Retina (tissue), 1 donor: ENCODE results near the gene OR1D2.
A peak's percentile ranks its signal among the peaks of the same experiment; 100 is the strongest.
"Not testable (repeated sequence)": the region's sequence is repeated elsewhere in the genome, so short reads cannot be mapped to it uniquely, and the experiment has no call there.

Experiments used
- DNase-seq: peaks from one replicate; pipeline ENCODE4 v3.0.0-alpha.2; 2016

Gene OR1D2

GRCh38 chr17:3104322-3104721 is at the start of gene OR1D2:
Gene OR1D2 (minus strand): TSS chr17:3104422. CDS start chr17:3092996, 11,426 bp downstream.
- no peak for DNase-seq

GRCh38 chr17:3137494-3137893 is 33.3 kb upstream of the OR1D2 start:
- DNase-seq, result not testable (repeated sequence)

GRCh38 chr17:3127451-3127850 is 23.2 kb upstream of the OR1D2 start, which contains the start of gene OR1G1:
Gene OR1G1 (minus strand): TSS chr17:3127551. CDS start chr17:3127551, 0 bp downstream.
- no peak for DNase-seq

GRCh38 chr17:3073850-3074249 is 30.4 kb downstream of the OR1D2 start:
- DNase-seq, result not testable (repeated sequence)

GRCh38 chr17:3065192-3065591 is 39.0 kb downstream of the OR1D2 start:
- not testable (repeated sequence) for DNase-seq

- not testable (repeated sequence) for DNase-seq
Measured at GRCh38 chr17:3063507-3063906, 40.7 kb downstream of the OR1D2 start, which contains the start of gene OR1D5. Gene OR1D5 (minus strand): TSS chr17:3063607. CDS start chr17:3063607, 0 bp downstream.

GRCh38 chr17:3062824-3063377 is 41.3 kb downstream of the OR1D2 start:
- not testable (repeated sequence) for DNase-seq

GRCh38 chr17:3054868-3055267 is 49.4 kb downstream of the OR1D2 start:
- not testable (repeated sequence) for DNase-seq

GRCh38 chr17:3049705-3050295 is 54.4 kb downstream of the OR1D2 start:
- DNase-seq, result no peak

- DNase-seq, result peak; percentile 97
Measured at GRCh38 chr17:3048727-3049471, 55.3 kb downstream of the OR1D2 start.

GRCh38 chr17:3046753-3047152 is 57.5 kb downstream of the OR1D2 start:
- DNase-seq, result no peak

GRCh38 chr17:3043737-3044365 is 60.4 kb downstream of the OR1D2 start:
- no peak for DNase-seq

GRCh38 chr17:3040882-3041281 is 63.3 kb downstream of the OR1D2 start:
- DNase-seq, result no peak

- no peak for DNase-seq
Measured at GRCh38 chr17:3039736-3040135, 64.5 kb downstream of the OR1D2 start.

GRCh38 chr17:3038941-3039340 is 65.3 kb downstream of the OR1D2 start:
- no peak for DNase-seq
